ENCODE measurements around the gene PTGDS.

The PTGDS gene

DNA sequence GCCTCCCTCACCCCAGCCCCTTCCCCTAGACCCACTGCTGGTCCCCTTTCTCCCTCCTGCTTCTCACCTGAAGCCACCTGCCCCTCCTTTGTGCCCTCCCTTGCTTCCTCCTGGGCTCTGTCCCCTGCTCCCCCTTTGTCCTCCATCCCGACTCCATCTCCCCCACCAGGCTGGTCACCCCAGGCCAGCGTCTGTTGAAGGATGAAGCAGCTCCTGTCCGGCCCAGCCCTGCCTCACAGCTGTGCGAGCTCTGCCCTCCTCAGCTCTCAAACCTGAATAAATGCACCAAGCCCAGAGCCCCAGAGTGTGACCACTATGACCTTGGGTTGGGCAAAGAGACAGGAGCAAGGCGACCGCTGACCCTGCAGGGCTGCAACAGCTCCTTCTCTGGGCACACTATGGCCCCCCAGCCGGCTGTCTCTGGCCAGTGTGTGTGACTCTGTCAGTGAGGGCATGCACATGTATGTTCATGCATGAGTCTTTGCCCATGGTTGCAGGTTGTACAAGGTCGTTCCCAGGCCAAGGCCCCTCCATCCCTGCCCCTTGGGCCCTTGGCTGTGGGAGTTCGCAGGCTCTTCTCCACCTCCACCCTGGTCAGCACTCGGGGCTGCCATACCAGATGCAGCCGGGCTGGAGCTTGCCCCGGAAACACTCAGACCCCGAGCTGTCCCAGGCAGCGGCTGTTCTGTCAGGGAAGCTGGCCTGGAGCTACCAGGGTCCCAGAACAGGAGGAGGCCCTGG, 21.9 kb upstream of the PTGDS start:
- intact Hi-C loops (cut with DNase I), result no loop called here
- no peak for DNase-seq

DNA sequence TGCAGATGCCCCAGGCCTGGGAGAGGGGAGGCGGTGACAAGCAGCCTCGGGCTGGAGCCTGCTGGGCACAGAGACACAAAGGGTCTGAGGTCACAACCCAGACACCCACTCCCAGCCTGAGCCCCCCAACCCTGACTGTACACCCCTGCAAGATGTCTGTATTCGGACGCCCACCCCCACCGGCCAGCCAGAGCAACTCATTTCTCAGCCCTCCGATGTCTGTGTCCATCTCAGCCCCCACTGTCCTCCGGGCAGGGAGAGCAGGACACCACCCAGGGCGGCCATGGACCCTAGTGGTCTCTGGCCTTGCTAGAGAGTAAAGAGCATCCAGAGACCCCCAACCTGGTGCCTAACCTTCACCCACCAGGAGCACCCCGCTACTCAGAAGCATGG, 21.4 kb upstream of the PTGDS start:
- intact Hi-C loops (cut with DNase I), result no loop called here

DNA sequence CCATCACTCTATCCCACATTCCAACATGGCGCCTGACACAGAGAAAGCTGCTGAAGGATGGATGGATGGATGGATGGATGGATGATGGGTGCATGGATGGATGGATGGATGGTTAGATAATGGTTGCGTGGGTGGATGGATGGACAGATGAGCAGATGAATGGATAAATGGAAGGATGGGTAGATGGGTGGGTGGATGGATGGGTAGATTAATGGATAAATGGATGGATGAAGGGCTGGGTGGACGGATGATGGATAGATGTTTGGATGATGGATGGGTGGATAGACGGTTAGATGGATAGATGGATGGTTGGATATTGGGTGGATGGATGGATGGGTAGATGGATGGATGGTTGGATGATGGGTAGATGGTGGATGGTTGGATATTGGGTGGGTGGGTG, 20.7 kb upstream of the PTGDS start:
- intact Hi-C loops (cut with DNase I), result no loop called here
- DNase-seq, result no peak

More for the DNA sequence above, 21.4 kb upstream of the PTGDS start:
- no peak for DNase-seq

DNA sequence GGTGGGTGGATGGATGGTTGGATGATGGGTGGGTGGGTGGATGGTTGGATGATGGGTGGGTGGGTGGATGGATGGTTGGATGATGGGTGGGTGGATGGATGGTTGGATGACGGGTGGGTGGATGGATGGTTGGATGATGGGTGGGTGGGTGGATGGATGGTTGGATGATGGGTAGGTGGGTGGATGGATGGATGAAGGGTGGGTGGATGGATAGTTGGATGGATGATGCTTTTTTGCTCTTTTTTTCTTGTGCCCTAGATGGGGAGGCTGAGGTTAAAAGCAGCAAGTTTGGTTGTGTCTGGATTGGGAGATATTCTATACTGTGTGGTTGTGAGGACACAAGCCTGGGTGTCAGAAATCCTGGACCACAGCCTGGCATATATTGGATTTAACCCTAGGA, 19.8 kb upstream of the PTGDS start:
- intact Hi-C loops (cut with DNase I), result no loop called here

DNA sequence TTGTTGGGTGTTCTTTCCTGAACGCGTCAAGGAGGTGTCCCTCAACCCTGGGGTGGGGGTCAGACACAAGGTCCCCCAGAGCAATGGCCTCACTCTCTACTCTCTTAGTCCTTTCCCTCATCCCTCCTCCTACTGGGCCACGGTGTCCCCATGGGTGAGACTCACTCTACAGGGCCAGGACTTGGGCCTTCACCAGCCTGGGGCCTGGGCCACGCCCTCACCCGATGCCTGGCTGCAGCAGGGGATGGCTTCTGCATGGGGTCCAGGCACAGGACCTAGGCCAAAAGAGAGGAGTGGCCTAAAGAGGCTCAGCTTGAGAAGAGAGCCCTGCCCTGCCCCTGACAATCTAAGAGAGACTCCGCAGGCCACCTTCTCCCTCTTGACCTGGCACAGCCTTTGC, 19.4 kb upstream of the PTGDS start:
- intact Hi-C loops (cut with DNase I), result no loop called here
- no peak for DNase-seq

More for the DNA sequence above, 19.8 kb upstream of the PTGDS start:
- no peak for DNase-seq

DNA sequence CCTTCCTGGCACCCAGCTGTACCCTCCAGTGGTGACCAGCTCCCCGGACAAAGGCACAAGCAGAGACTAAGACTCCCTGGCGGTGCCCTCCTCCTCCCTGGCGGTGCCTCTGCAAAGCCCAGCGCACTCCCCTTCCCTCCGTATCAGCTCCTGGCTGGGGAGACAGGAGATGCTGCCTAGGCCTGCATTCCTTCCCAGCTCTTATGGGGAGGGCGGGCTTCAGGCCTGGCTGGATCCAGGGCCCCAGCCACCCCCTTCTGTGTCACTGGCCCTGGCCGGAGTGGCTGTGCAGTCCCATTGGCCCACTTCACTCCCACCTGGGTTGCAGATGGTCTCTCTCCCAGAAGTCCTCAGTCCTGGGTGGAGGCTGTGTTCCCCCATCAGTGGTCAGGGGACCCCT, 18.8 kb upstream of the PTGDS start:
- intact Hi-C loops (cut with DNase I), result no loop called here
- DNase-seq, result no peak

DNA sequence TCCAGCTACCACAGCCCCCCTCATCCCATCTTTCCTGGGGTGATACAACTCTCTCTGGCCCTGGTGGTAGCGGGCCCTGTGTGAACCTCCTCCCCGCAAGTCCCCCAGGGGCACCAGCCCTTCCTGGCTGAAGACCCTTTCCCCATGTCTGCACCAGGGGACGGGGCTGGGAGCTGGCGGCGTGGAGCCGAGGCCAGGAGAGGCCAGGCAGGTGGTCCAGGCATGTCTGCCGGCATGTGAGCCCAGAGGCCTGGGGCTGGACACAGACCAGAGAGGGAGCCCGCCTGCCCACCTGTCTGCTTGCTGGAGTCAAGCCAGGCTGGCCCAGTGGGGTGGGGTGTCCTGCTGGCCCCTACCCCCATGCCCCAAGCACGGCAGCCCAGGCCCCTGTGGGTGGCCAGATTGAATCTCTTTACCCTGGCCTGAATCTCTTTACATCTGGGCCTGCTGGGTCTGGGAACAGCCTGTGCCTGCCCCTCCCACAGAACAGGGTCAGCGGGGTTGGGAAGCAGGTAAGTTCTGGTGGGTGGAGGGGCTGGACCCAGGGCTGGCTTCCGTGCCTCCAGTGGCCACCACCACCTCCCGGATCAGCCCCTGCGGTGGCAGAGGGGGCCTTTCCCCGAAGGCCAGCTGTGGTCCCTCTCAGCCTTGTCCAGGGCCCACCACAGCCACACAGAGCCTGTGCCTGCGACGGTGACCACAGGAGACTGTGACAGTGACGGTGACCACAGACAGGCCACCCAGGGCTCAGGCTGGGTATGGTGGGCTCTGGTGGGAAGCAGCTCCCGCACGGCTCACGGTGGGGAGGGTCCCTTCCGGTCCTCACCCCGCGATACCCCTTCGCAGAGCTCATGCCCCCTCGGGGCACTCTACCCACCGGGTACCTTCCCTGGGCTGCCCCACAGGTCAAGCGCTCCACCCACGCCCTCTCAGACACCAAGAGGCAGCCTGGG, 18.1 kb upstream of the PTGDS start:
- DNase-seq, result no peak
- intact Hi-C loops (cut with DNase I), result no loop called here

DNA sequence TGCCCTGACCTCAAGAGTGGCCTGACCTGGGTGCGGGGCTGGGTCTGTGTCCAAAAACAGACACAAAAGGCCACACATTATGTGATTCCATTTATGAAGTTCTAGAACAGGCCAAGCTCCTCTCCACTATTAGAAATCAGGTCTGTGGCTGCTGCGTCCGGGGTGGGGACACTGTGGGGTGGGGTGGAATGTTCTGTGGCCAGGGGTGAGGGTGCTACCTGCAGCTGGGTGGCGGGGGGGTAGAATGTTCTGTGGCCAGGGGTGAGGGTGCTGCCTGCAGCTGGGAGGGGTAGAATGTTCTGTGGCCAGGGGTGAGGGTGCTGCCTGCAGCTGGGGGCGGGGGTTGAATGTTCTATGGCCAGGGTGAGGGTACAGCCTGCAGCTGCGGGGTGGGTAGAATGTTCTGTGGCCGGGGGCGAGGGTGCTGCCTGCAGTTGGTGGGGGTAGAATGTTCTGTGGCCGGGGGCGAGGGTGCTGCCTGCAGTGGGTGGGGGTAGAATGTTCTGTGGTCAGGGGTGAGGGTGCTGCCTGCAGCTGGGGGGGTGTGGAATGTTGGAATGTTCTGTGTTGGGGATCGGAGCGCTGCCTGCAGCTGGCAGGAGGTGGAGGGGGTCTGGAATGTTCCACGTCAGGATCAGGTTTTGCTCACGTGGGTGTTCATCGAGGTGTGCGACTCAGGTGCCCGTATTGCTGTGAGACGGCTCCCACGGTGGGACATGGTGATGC, 16.9 kb upstream of the PTGDS start:
- intact Hi-C loops (cut with DNase I), result no loop called here

DNA sequence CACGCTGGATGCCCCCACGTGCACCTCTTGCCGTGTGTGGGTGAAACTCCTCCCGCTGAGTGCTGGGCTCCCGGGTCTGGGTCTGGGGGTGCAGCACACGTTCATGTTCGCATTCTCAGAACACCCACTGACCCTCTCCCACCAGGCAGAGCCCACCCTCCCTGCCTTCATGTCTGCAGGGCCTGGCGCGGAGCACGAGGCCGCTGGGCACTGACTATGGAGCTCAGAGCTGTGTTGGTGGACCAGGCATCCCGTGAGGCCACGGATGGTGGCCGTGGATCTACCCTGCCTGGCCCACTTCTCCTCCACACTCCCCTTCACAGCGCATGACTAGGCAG, 16.4 kb upstream of the PTGDS start:
- no peak for DNase-seq
- intact Hi-C loops (cut with DNase I), result no loop called here

More for the DNA sequence above, 16.9 kb upstream of the PTGDS start:
- no peak for DNase-seq

DNA sequence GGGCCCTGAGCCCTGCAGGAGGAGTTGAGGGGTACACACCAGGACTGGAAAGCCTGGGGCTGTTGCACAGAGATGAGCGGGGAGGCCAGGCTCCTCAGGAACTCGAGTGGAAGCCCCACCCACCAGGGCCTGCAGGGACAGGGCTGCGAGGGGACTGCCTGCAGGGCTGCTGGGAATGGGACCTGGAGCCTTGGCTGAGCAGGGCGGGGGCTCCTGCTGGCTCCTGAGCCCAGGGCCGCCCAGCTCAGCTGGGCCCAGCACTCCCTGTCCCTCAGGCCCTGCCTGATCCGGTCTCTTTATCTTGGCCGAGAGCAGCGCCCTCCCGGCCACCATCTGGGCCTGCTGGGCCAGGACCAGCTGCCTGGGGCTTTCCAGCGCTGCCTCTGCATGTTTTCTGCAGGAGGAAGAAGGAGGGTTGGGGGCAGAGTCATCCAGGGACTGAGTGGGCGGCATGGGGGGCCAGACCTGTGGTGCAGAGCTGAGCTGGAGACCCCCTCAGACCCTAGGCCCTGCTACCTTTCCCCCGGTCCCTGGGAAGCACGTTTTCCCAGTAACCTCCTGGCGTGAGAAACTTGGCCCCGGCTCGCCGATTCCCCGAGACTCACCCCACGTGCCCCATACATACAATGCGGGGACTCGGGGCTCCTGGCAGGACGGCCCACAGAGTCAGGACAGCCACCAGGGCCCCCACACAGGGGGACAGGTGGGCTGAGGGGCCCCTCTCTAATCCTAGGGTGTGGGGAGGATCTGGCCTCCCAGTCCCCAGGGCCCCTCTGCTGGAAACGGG, 15.8 kb upstream of the PTGDS start:
- intact Hi-C loops (cut with DNase I), result no loop called here
- peak in 3 of 10 donors; percentile 46 to 87 (median 50) for DNase-seq

DNA sequence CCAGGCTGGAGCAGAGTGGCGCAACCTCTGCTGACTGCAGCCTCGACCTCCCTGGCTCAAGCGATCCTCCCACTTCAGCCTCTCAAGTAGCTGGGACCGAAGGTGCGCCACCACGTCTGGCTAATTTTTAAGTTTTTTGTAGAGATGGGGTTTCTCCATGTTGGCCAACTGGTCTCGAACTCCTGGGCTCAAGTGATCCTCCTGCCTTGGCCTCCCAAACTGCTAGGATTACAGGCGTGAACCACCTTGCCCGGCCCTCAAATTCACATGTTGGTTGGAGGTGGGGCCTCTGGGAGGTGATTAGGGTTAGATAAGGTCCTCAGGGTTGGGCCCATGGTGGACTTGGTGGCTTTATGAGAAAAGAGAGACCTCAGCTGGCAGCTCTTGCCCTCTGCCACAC, 15.1 kb upstream of the PTGDS start:
- DNase-seq, result no peak
- intact Hi-C loops (cut with DNase I), result no loop called here

DNA sequence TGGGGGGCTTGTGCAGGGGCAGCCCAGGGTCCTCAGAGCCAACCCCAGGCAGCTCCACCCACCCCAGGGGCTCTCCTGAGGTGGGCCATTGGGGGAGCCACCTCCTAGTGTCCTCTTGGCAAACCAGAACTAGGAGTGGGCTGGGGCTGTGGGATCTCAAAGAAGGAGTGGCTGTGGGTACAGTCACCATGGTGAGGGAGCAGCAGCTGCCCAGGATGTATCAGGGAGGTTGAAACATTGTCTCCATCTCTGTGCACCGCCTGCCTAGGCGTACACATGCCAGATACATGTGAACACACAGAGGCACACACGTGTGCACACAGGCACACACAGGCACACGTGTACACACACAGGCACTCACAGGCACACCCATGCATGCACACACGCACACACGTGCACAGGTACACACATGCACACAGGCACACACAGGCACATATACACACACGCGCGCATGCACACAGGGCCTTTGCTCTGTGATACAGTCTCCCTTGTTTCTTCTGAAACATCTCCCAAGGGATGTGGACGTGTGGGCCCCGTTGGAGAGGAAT, 14.5 kb upstream of the PTGDS start:
- intact Hi-C loops (cut with DNase I), result no loop called here
- no peak for DNase-seq

DNA sequence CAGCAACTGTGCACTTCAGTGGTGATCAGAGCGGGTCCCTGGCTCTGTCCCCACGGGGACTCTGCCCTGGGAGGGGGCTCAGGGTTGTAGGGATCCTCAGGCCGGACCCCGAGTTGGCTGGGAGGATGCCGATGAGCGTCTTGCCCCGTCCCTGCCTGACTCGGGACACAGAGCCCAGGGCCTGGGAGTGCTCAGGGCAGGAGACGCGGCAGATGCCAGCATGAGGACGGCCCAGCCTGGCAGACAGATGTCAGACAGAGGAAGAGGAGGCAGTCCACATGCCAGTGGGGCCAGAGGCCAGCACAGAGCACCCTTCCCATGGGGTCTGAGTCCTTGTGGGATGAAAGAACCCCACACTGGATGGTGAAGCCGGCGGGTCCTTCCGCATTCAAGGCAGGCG, 14.0 kb upstream of the PTGDS start:
- DNase-seq, result no peak
- intact Hi-C loops (cut with DNase I), result no loop called here

DNA sequence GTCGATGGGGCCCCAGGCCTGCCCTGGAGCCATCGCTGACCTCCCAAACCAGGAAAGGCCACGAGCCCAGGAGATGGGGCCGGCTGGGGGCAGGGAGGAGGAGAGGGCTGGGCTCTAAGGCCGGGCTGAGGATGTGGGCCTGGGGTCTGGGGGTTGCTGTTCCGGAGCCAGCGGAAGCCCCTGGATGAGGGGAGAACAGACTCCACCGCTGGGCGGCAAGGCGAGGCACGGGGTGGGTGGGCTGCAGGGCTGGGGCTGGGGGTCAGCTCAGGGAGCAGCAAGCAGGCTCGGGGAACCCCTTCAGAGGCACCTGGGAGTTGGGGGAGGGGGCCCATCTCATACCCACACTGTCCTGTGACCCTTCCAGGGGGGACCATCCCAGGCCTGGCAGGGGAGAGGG, 13.6 kb upstream of the PTGDS start:
- intact Hi-C loops (cut with DNase I), result no loop called here

DNA sequence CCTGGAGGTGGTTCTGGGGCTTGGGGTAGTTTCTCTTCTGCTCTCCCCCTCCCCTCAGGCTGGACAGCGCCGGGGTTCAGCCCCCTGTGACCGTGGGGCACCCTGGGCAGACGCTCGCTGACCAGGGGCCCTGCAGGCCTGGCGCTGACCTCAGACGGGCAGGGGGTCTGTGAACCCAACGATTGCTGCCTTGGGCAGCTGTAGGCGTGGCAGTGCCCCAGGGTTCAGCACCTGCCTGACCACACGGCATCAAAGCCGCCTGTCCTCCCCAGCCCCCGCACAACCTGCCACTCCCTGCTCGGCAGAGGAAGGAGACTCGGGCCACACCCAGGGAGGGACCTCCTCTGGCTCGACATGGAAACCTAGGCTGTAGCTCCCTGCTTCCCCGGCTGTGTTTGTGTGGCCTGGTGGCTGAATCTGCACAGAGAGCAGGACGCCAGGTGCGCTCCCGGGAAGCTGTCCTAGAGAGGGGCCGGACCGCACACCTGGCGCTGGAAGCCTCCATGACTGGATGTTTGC, 13.1 kb upstream of the PTGDS start:
- intact Hi-C loops (cut with DNase I), result no loop called here

More for the DNA sequence above, 13.6 kb upstream of the PTGDS start:
- no peak for DNase-seq

DNA sequence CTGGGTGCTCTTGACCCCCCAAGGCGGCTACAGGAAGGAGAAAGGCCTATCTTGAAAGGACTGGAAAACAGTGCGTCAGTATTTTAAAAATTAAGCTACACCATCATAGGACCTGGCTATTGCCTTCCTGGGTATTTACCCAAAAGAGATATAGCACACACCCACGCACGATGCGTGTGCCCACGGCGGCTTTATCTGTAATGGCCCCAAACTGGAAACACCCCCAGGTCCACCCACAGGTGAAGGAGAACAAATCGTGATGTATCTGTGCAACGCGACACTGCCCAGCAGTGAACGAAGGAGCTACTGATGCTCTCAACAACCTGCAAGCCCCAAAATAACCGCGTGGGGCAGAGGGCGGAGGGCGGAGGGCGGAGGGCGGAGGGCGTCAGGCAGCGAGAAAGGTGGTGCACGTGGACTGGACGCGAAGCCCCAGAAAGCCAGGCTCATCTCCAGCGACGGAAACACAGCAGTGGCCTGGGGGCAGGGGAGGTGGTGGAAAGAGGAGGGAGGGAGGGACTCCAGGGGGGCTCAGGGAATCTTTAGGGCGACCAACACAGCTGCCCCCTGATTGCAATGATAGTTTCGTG, 12.4 kb upstream of the PTGDS start:
- no peak for DNase-seq
- intact Hi-C loops (cut with DNase I), result no loop called here

More for the DNA sequence above, 13.1 kb upstream of the PTGDS start:
- DNase-seq, result no peak

DNA sequence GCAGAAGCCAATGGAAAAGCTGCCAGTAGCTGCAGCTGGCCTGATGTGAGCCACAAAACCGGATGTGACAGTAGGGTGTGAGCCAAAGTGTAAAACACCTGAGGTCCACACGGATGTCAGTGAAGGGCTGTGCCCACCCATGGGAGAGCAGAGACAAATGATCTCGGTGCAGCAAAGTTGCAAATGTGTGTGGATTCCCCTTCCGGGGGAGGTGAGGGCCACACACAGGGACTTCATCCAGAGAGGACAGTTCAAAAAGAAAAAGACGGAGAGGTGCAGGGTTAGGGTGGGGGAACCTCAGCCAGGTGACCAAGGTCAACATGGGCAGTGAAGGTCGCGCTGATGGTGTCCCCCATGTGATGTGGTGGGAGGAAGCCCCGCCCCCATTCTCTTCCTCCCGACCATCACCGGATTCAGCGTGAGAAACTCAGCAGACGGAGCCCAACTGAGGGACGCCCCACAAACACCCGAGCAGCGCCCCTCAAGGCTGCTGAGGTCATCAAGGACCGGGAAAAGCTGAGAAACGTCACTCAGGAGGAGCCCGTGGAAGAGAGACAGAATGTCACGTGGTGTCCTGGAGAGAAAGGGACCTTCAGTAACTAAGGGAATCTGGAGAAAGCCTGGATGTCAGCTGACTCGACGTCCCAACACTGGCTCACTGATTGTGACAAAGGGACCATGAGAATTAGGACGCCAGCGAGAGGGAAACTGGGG, 11.4 kb upstream of the PTGDS start:
- intact Hi-C loops (cut with DNase I), result no loop called here
- DNase-seq, result peak in 6 of 10 donors; percentile 56 to 85 (median 66)

DNA sequence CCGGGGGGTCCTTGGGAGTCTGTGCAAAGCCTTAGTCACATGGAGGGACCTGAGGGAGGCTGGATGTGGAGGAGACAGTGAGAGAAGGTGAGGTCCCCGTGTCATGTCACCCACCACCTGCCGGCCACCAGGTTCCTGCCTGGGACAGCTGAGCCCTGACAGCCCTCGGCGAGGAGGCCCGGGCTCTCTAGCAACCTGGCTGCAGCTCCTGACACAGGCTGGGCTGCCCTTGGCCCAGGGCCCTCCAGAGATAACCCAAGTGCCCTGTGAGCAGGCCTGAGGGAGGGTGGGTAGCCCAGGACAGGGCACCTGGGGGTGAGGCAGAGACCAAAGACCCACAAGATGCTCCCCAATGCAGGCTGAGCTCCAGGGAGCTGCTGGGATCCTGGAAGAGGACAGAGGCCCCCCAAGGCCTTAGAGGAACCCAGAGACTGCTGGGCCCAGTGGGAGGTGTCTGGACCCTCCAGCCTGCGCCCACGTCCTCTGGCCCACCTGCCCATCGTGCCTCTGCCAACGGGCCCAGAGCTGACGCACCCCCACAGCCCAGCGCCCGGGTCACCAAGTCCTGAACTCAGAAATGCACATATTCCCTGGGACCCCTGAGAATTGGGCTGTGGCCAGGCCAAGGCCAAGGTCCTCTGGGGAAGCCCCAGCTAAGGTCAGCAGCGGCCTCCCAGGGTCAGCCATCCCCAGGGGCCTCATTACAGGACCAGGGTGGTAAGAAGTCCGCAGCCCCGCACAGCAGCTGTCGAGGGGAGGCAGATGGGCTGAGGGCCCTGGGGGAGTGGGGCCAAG, 8.8 kb upstream of the PTGDS start:
- intact Hi-C loops (cut with DNase I), result no loop called here
- no peak for DNase-seq

Measured in posterior cingulate gyrus (tissue), 11 donors.